GM12878 (cell line): ENCODE data around the gene LAYN. TPM values are rescaled to one million over a fixed set of nuclear protein-coding genes. Genes with fewer than 3 reads are reported as not detected.

ENCODE experiments used
- ATF2 ChIP-seq: IDR thresholded peaks from 2 replicates; pipeline ENCODE4 v1.6.1; 2012; ENCODE audit warnings: low read length, inconsistent platforms
- CBX5 ChIP-seq: sonication (generic); IDR thresholded peaks from 2 replicates; pipeline ENCODE4 v1.6.1; 2016; ENCODE audit warnings: low read depth, moderate library complexity, mild to moderate bottlenecking, inconsistent platforms
- CUX1 ChIP-seq: IDR thresholded peaks from 2 replicates; pipeline ENCODE4 v1.6.1; 2012; ENCODE audit warnings: improper control_type of control experiment, low read depth, low read length; ENCODE audit not compliant: insufficient replicate concordance
- EED ChIP-seq: sonication (generic); IDR thresholded peaks from 2 replicates; pipeline ENCODE4 v1.6.1; 2016; ENCODE audit warnings: antibody characterized with exemption, low read depth
- IKZF1 ChIP-seq: fragments of 450-650 bp; conservative IDR thresholded peaks from 2 replicates; pipeline ENCODE4 v1.6.1; 2017; ENCODE audit warnings: antibody characterized with exemption, mild to moderate bottlenecking
- IKZF2 ChIP-seq, 2 experiments: fragments of 450-650 bp; IDR thresholded peaks; 2 replicates each; pipeline ENCODE4 v1.6.1; 2017; ENCODE audit warnings: mild to moderate bottlenecking in 2 of 2, moderate library complexity in 2 of 2
- IRF3 ChIP-seq: fragments of 450-650 bp; IDR thresholded peaks from 2 replicates; pipeline ENCODE4 v1.6.1; 2014; ENCODE audit warnings: mild to moderate bottlenecking
- JUND ChIP-seq: IDR thresholded peaks from 2 replicates; pipeline ENCODE4 v1.6.1; 2012; ENCODE audit warnings: low read depth, mild to moderate bottlenecking, low read length, improper control_type of control experiment, moderate library complexity
- MTA3 ChIP-seq: IDR thresholded peaks from 2 replicates; pipeline ENCODE4 v1.6.1; 2012; ENCODE audit warnings: low read length, inconsistent platforms, borderline replicate concordance
- NBN ChIP-seq: fragments of 450-650 bp; IDR thresholded peaks from 2 replicates; pipeline ENCODE4 v1.6.1; 2016
- NFXL1 ChIP-seq: fragments of 450-650 bp; IDR thresholded peaks from 2 replicates; pipeline ENCODE4 v1.6.1; 2017; ENCODE audit warnings: antibody characterized with exemption, mild to moderate bottlenecking, borderline replicate concordance
- NFYA ChIP-seq: IDR thresholded peaks from 2 replicates; pipeline ENCODE4 v1.6.1; 2011; ENCODE audit warnings: low read depth, mild to moderate bottlenecking, low read length, improper control_type of control experiment, borderline replicate concordance
- PAX5 ChIP-seq: IDR thresholded peaks from 2 replicates; pipeline ENCODE4 v1.6.1; 2011; ENCODE audit warnings: low read depth, low read length, borderline replicate concordance
- RFX5 ChIP-seq: IDR thresholded peaks from 2 replicates; pipeline ENCODE4 v1.6.1; 2011; ENCODE audit warnings: low read depth, low read length, improper control_type of control experiment
- SMAD1 ChIP-seq: fragments of 450-650 bp; IDR thresholded peaks from 2 replicates; pipeline ENCODE4 v1.6.1; 2018; ENCODE audit warnings: mild to moderate bottlenecking, low read depth; ENCODE audit not compliant: partially characterized antibody
- USF1 ChIP-seq: IDR thresholded peaks from 2 replicates; pipeline ENCODE4 v1.6.1; 2011; ENCODE audit warnings: borderline replicate concordance, low read depth, mild to moderate bottlenecking, moderate library complexity, mixed read lengths, low read length; ENCODE audit not compliant: insufficient read depth; ENCODE audit errors: extremely low read length
- YBX1 ChIP-seq: fragments of 450-650 bp; IDR thresholded peaks from 2 replicates; pipeline ENCODE4 v1.6.1; 2016; ENCODE audit warnings: antibody characterized with exemption
- YY1 ChIP-seq: IDR thresholded peaks from 2 replicates; pipeline ENCODE4 v1.6.1; 2011; ENCODE audit warnings: low read depth, mild to moderate bottlenecking, low read length
- ZBED1 ChIP-seq: IDR thresholded peaks from 2 replicates; pipeline ENCODE4 v1.6.1; 2016; ENCODE audit warnings: borderline replicate concordance
- ZNF384 ChIP-seq: IDR thresholded peaks from 2 replicates; pipeline ENCODE4 v1.6.1; 2012; ENCODE audit warnings: low read depth, mild to moderate bottlenecking, low read length, improper control_type of control experiment, borderline replicate concordance
- ZNF622 ChIP-seq: fragments of 450-650 bp; IDR thresholded peaks from 2 replicates; pipeline ENCODE4 v1.6.1; 2017; ENCODE audit warnings: mild to moderate bottlenecking, inconsistent platforms
- polyA plus RNA-seq, 11 experiments: library from polyadenylated mRNA; depleted of rRNA in 4 of 11; unstranded in 6 of 11; stranded (reverse) in 5 of 11; fragments of >200 nt; fragmentation: Nextera tagmentation in 4 of 11; fragmentation: Illumina TruSeq in 1 of 11; extraction: Ambion mirVana in 4 of 11; extraction: Trizol in 1 of 11; gene quantifications; 1 replicate in 1 of 11; 2 replicates in 10 of 11; pipeline versions ENCODE4 v1.2.1 to v1.2.3, GENCODE V29; 2011 to 2016; ENCODE audit warnings: inconsistent platforms in 2 of 11, missing spikeins in 2 of 11, low read depth in 1 of 11
- total RNA-seq, 4 experiments: library from RNA; depleted of rRNA in 3 of 4; stranded (reverse); fragments of >200 nt in 3 of 4; fragmentation: Illumina TruSeq in 1 of 4; extraction: Trizol in 1 of 4; gene quantifications; 2 replicates each; pipeline versions ENCODE4 v1.2.1 to v1.2.3, GENCODE V29; 2013 to 2021

LAYN gene
- total and polyA plus RNA-seq, 10 of the 15 experiments (the other 5 are each of a cell fraction or from before 2014, with no cell fraction given), result 0.06 to 0.14 (median 0.10) TPM; not detected in 7

- TF ChIP-seq JUND, result no peak
- TF ChIP-seq RFX5, result no peak
- TF ChIP-seq ZBED1, result peak; percentile 11; the same call in 1 of the 2 replicates
- TF ChIP-seq CUX1, result no peak
- TF ChIP-seq USF1, result no peak
- TF ChIP-seq PAX5, result peak; percentile 51; the same call in 1 of the 2 replicates
- no peak for TF ChIP-seq YBX1
- 0 out of 2 replicates have a peak, but pooled peaks have one; percentile 43 for TF ChIP-seq IRF3
- no peak for TF ChIP-seq EED
- no peak for TF ChIP-seq MTA3
- TF ChIP-seq ZNF384, result no peak
- TF ChIP-seq YY1, result peak; percentile 72
- no peak for TF ChIP-seq ATF2
- no peak for TF ChIP-seq NFXL1
- TF ChIP-seq CBX5, result no peak
- TF ChIP-seq NBN, result 0 out of 2 replicates have a peak, but pooled peaks have one; percentile 11
- no peak for TF ChIP-seq IKZF2 (IDR thresholded peaks at IDR 0.05)
- no peak for TF ChIP-seq ZNF622
- peak; percentile 39 for TF ChIP-seq IKZF1
- TF ChIP-seq NFYA, result no peak
- TF ChIP-seq SMAD1, result no peak
Observed at GRCh38 chr11:111601979-111602864, 61.7 kb downstream of the LAYN start, which contains the start of gene SIK2 (continued).
